ENCODE measurements around the gene EPHA7. TPM values are rescaled to one million over a fixed set of nuclear protein-coding genes. Genes with fewer than 3 reads are reported as not detected.

Gene EPHA7
- total RNA-seq, 2 donors from 2014 or later: 0.14 to 1.8 TPM

- Histone ChIP-seq H3K4me3 (no peak overlapping the region), H3K4me1 (ENCODE audit: control insufficient read depth in 1 of 2, low read depth in 2 of 2) (no peaks in the 10 kb centered on the region), H3K27me3 (replicated peaks; ENCODE audit: insufficient read depth) (no peaks in the 10 kb centered on the region), H3K36me3 (no peaks in the 10 kb centered on the region), H3K27ac (no peak overlapping the region), H3K9me3 (no peaks in the 10 kb centered on the region)
- TF ChIP-seq CTCF (IDR thresholded peaks at IDR 0.05): no peak
- DNase-seq (ENCODE audit: low spot score) (no peak), ATAC-seq (ENCODE audit: insufficient number of reproducible peaks, low FRiP score, low read depth) (no peak)
Measured at GRCh38 chr6:93294879-93295278, 124.5 kb downstream of the EPHA7 start.

- H3K27me3 ChIP-seq (replicated peaks; ENCODE audit: insufficient read depth): no peaks in the 10 kb centered on the region
- H3K27ac ChIP-seq: no peak overlapping the region
- H3K4me3 ChIP-seq: no peak overlapping the region
- ATAC-seq (ENCODE audit: insufficient number of reproducible peaks, low FRiP score, low read depth) (no peak), DNase-seq (ENCODE audit: low spot score) (no peak)
- TF ChIP-seq CTCF (IDR thresholded peaks at IDR 0.05): no peak
- no peaks in the 10 kb centered on the region for H3K36me3 ChIP-seq
- H3K4me1 ChIP-seq (ENCODE audit: control insufficient read depth in 1 of 2, low read depth in 2 of 2): no peaks in the 10 kb centered on the region
- H3K9me3 ChIP-seq: no peaks in the 10 kb centered on the region
Measured at GRCh38 chr6:93293872-93294271, 125.5 kb downstream of the EPHA7 start.

- DNase-seq (ENCODE audit: low spot score) (no peak), ATAC-seq (ENCODE audit: insufficient number of reproducible peaks, low FRiP score, low read depth) (no peak)
- Histone ChIP-seq H3K27me3 (replicated peaks; ENCODE audit: insufficient read depth) (no peaks in the 10 kb centered on the region), H3K36me3 (no peaks in the 10 kb centered on the region), H3K9me3 (no peaks in the 10 kb centered on the region), H3K4me1 (ENCODE audit: control insufficient read depth in 1 of 2, low read depth in 2 of 2) (no peaks in the 10 kb centered on the region), H3K4me3 (no peak overlapping the region), H3K27ac (no peak overlapping the region)
- TF ChIP-seq CTCF (IDR thresholded peaks at IDR 0.05): no peak
Measured at GRCh38 chr6:93293460-93293859, 125.9 kb downstream of the EPHA7 start.

GRCh38 chr6:93282521-93283031 is 136.8 kb downstream of the EPHA7 start:
- Histone ChIP-seq H3K27me3 (replicated peaks; ENCODE audit: insufficient read depth) (no peaks in the 10 kb centered on the region), H3K27ac (no peak overlapping the region), H3K36me3 (no peaks in the 10 kb centered on the region), H3K4me1 (ENCODE audit: control insufficient read depth in 1 of 2, low read depth in 2 of 2) (no peaks in the 10 kb centered on the region), H3K4me3 (no peak overlapping the region), H3K9me3 (no peaks in the 10 kb centered on the region)
- TF ChIP-seq CTCF (IDR thresholded peaks at IDR 0.05): no peak
- ATAC-seq (ENCODE audit: insufficient number of reproducible peaks, low FRiP score, low read depth): no peak
- DNase-seq (ENCODE audit: low spot score): no peak

GRCh38 chr6:93278241-93278640 is 141.1 kb downstream of the EPHA7 start:
- H3K27ac ChIP-seq: no peak overlapping the region
- no peak overlapping the region for H3K4me3 ChIP-seq
- DNase-seq (ENCODE audit: low spot score): no peak
- no peak for TF ChIP-seq CTCF (IDR thresholded peaks at IDR 0.05)
- H3K36me3 ChIP-seq: no peaks in the 10 kb centered on the region
- H3K27me3 ChIP-seq (replicated peaks; ENCODE audit: insufficient read depth): no peaks in the 10 kb centered on the region
- no peaks in the 10 kb centered on the region for H3K9me3 ChIP-seq
- ATAC-seq (ENCODE audit: insufficient number of reproducible peaks, low FRiP score, low read depth): no peak
- no peaks in the 10 kb centered on the region for H3K4me1 ChIP-seq (ENCODE audit: control insufficient read depth in 1 of 2, low read depth in 2 of 2)
